Tibial nerve (tissue), 4 donors: ENCODE measurements around the gene P2RX7. TPM values are rescaled to one million over a fixed set of nuclear protein-coding genes. Genes with fewer than 3 reads are reported as not detected.
A peak's percentile ranks its signal among the peaks of the same experiment; 100 is the strongest.

Source experiments
- DNase-seq, 2 donors: peaks; one replicate each; pipeline ENCODE4 v3.0.0-alpha.2; 2019; ENCODE audit warnings: low spot score in 2 of 2
- H3K27ac ChIP-seq, 4 donors: fragments of 200-600 bp; sonication (generic) in 3 of 4; one replicate each; pipeline ENCODE4 v1.5.1; 2017 to 2019; ENCODE audit warnings: mild to moderate bottlenecking in 1 of 4
- H3K27me3 ChIP-seq, 2 donors: fragments of 200-600 bp; sonication (generic) in 1 of 2; one replicate each; pipeline versions ENCODE4 v1.5.1 to v1.6.0; 2017 to 2019
- H3K36me3 ChIP-seq, 3 donors: fragments of 200-600 bp; sonication (generic); one replicate each; pipeline ENCODE4 v1.5.1; 2018 to 2019
- H3K4me1 ChIP-seq, 4 donors: fragments of 200-600 bp; sonication (generic) in 3 of 4; one replicate each; pipeline ENCODE4 v1.5.1; 2017 to 2019
- H3K4me3 ChIP-seq, 4 donors: fragments of 200-600 bp; sonication (generic) in 3 of 4; one replicate each; pipeline ENCODE4 v1.5.1; 2017 to 2019; ENCODE audit warnings: mild to moderate bottlenecking in 1 of 4, moderate library complexity in 1 of 4
- H3K9me3 ChIP-seq, 4 donors: fragments of 200-600 bp; sonication (generic) in 3 of 4; one replicate each; pipeline ENCODE4 v1.5.1; 2017 to 2019
- EP300 ChIP-seq, 2 donors: sonication (generic); formaldehyde crosslinking; IDR thresholded peaks; one replicate each; pipeline ENCODE4 v1.6.1; 2017; ENCODE audit warnings: antibody characterized with exemption in 2 of 2, mild to moderate bottlenecking in 1 of 2
- POLR2A ChIP-seq, 2 donors: fragments of 450-650 bp; IDR thresholded peaks; one replicate each; pipeline ENCODE4 v1.6.1; 2017; ENCODE audit warnings: antibody characterized with exemption in 2 of 2, mild to moderate bottlenecking in 2 of 2, moderate library complexity in 2 of 2
- WGBS, 2 donors: methylation state at CpG; one replicate each; pipeline ENCODE4 v1.1.5; 2018; 5-methylcytosine and 5-hydroxymethylcytosine counted together
- total RNA-seq, 4 donors: library from RNA; depleted of rRNA; stranded (reverse); fragments of >200 nt; gene quantifications; one replicate each; pipeline ENCODE4 v1.1.0, GENCODE V29; 2016
- TF ChIP-seq, protein P1 (sequence below), 5 experiments: fragments of 200-600 bp in 3 of 5; fragments of 450-650 bp in 2 of 5; sonication (generic) in 3 of 5; IDR thresholded peaks; one replicate each; pipeline ENCODE4 v1.5.1; 2016 to 2019; ENCODE audit warnings: antibody characterized with exemption in 5 of 5, mild to moderate bottlenecking in 3 of 5, moderate library complexity in 2 of 5

P2RX7 gene
- total RNA-seq, 4 donors from 2014 or later, result 5.2 to 13.8 (median 9.5) TPM

DNA sequence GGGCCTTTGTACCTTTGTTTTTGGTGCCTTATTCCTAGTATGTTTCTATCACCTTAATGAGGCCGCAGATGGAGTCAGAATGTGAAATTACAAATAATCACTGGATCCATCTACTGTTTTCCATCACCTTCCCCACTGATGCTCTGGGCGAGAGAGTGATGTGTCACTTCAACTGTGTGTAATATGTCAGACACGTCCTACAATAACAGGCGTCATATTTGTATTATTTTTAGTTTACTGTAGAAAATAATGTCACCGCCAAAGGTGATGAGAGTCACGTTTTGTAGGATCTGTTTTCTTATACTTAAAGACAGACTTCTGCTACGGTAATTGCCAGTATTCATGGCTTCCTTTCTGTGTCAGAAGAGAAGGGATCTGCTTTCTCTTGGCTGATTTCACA is 54.8 kb downstream of the P2RX7 start:
- Histone ChIP-seq H3K9me3 (no peaks in the 10 kb centered on the region), H3K27me3 (no peaks in the 10 kb centered on the region), H3K4me3 (no peak overlapping the region), H3K27ac (no peak overlapping the region), H3K36me3 (peaks cover 0 to 55% (median 0%) of the 10 kb centered on the region in 3 donors), H3K4me1 (peaks cover 0 to 11% (median 4%) of the 10 kb centered on the region in 4 donors)
- WGBS, 2 donors, result 83 to 85% methylated on average over 7 of the region's 7 CpGs
- DNase-seq, result no peak
- no peak for TF ChIP-seq POLR2A (IDR thresholded peaks at IDR 0.05)
- TF ChIP-seq EP300 (IDR thresholded peaks at IDR 0.05), result no peak
- TF ChIP-seq, protein P1, sequence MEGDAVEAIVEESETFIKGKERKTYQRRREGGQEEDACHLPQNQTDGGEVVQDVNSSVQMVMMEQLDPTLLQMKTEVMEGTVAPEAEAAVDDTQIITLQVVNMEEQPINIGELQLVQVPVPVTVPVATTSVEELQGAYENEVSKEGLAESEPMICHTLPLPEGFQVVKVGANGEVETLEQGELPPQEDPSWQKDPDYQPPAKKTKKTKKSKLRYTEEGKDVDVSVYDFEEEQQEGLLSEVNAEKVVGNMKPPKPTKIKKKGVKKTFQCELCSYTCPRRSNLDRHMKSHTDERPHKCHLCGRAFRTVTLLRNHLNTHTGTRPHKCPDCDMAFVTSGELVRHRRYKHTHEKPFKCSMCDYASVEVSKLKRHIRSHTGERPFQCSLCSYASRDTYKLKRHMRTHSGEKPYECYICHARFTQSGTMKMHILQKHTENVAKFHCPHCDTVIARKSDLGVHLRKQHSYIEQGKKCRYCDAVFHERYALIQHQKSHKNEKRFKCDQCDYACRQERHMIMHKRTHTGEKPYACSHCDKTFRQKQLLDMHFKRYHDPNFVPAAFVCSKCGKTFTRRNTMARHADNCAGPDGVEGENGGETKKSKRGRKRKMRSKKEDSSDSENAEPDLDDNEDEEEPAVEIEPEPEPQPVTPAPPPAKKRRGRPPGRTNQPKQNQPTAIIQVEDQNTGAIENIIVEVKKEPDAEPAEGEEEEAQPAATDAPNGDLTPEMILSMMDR (IDR thresholded peaks at IDR 0.05), result no peak

GRCh38 chr12:121188227-121188626 is 55.6 kb downstream of the P2RX7 start:
- Histone ChIP-seq H3K9me3 (no peaks in the 10 kb centered on the region), H3K27me3 (no peaks in the 10 kb centered on the region), H3K27ac (no peak overlapping the region), H3K4me3 (no peak overlapping the region), H3K36me3 (peaks cover 0 to 48% (median 0%) of the 10 kb centered on the region in 3 donors), H3K4me1 (peaks cover 0 to 11% (median 4%) of the 10 kb centered on the region in 4 donors)
- no peak for DNase-seq
- TF ChIP-seq POLR2A (IDR thresholded peaks at IDR 0.05), result no peak
- TF ChIP-seq EP300 (IDR thresholded peaks at IDR 0.05), result no peak
- TF ChIP-seq, protein P1 (IDR thresholded peaks at IDR 0.05), result no peak
- whole genome bisulfite sequencing, 2 donors, result 95 to 98% methylated on average over 2 of the region's 2 CpGs

GRCh38 chr12:121189131-121189530 is 56.5 kb downstream of the P2RX7 start:
- DNase-seq, result no peak
- TF ChIP-seq, protein P1 (IDR thresholded peaks at IDR 0.05), result no peak
- no peak for TF ChIP-seq EP300 (IDR thresholded peaks at IDR 0.05)
- no peak for TF ChIP-seq POLR2A (IDR thresholded peaks at IDR 0.05)
- no peaks in the 10 kb centered on the region for H3K9me3 ChIP-seq
- no peak overlapping the region for H3K27ac ChIP-seq
- H3K4me1 ChIP-seq, result peaks cover 0 to 11% (median 4%) of the 10 kb centered on the region in 4 donors
- H3K4me3 ChIP-seq, result no peak overlapping the region
- H3K36me3 ChIP-seq, result peaks cover 0 to 39% (median 0%) of the 10 kb centered on the region in 3 donors
- 87% methylated on average over 9 of the region's 9 CpGs for WGBS, 2 donors
- no peaks in the 10 kb centered on the region for H3K27me3 ChIP-seq

DNA sequence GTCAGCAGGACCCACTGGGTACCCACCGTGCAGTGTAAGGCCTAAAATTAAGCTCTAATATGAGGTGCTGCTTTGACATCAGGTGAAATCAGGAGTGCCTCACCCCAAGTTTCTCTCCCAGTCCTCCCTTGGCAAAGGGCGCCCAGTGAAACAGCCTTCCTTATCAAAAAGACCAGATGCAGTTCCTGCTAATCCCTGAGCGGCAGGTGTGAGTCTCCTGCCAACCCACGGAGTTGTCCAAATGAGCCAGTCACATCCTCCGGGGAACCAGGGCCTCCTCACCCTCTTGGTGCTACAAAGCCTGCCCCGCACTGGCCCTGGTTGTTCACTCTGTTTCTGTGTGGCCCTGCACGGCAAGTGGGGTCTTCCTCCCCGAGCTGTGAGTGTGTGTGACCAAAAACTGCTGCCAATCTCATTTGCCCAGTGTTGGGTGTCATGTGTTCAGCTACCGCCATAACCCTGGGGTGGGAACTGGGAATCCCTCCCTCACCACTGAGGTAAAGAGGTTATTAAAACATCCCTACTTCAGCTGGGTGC is 57.0 kb downstream of the P2RX7 start:
- Histone ChIP-seq H3K27me3 (no peaks in the 10 kb centered on the region), H3K36me3 (peaks cover 0 to 33% (median 0%) of the 10 kb centered on the region in 3 donors), H3K27ac (peak overlapping the region in 1 of 4 donors; percentile 79), H3K9me3 (no peaks in the 10 kb centered on the region), H3K4me3 (no peak overlapping the region), H3K4me1 (peaks cover 0 to 11% (median 4%) of the 10 kb centered on the region in 4 donors)
- TF ChIP-seq EP300 (IDR thresholded peaks at IDR 0.05) (no peak), POLR2A (IDR thresholded peaks at IDR 0.05) (no peak)
- TF ChIP-seq, protein P1 (IDR thresholded peaks at IDR 0.05), result no peak
- DNase-seq, result no peak
- 78 to 87% methylated on average over 7 to 9 of the region's 9 CpGs for WGBS, 2 donors

DNA sequence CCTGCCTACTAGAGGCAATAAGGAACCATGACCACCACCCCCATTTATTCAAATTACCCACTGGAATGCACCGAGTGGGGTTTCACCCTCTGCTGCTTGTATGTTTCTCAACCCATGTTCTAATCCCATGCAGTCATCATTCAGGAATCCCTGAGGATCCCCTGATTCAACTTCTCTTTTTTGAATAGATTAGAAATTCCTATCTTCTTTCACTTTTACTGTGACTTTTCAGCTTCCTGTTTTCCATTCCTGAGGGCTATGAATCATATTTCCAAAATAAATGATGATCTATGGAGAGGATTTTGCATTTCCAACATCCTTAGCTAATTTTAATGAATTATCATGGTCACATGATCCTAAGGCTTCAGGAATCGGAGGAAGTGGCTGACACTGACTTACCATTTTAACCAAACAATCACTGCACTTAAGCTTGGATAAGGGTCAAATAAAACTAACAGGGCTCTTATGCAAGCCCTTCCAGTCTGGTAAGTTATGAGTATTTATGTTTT is 57.9 kb downstream of the P2RX7 start:
- TF ChIP-seq EP300 (IDR thresholded peaks at IDR 0.05) (peak in 1 of 2 donors; percentile 30), POLR2A (IDR thresholded peaks at IDR 0.05) (no peak)
- TF ChIP-seq, protein P1 (IDR thresholded peaks at IDR 0.05), result no peak
- 13 to 19% methylated on average over 2 of the region's 2 CpGs for WGBS, 2 donors
- Histone ChIP-seq H3K4me3 (no peak overlapping the region), H3K27me3 (no peaks in the 10 kb centered on the region), H3K27ac (peak overlapping the region in 2 of 4 donors; percentile 14 to 79), H3K36me3 (peaks cover 0 to 24% (median 0%) of the 10 kb centered on the region in 3 donors), H3K9me3 (no peaks in the 10 kb centered on the region), H3K4me1 (peaks cover 0 to 11% (median 4%) of the 10 kb centered on the region in 4 donors)
- no peak for DNase-seq
